Uterus (tissue), 4 donors: ENCODE results near the gene TTC7B. TPM values are rescaled to one million over a fixed set of nuclear protein-coding genes. Genes with fewer than 3 reads are reported as not detected.

Experiments
- DNase-seq, 2 donors: peaks; one replicate each; pipeline ENCODE4 v3.0.0-alpha.2; 2019 to 2020
- H3K27ac ChIP-seq, 2 donors: fragments of 200-600 bp; sonication (generic); 1 replicate in 1 of 2; 2 replicates in 1 of 2; pipeline ENCODE4 v1.5.1; 2016 to 2018
- H3K27me3 ChIP-seq, 2 donors: fragments of 200-600 bp; sonication (generic); one replicate each; pipeline ENCODE4 v1.5.1; 2018 to 2019; ENCODE audit warnings: control low read depth in 1 of 2
- H3K36me3 ChIP-seq, 2 donors: fragments of 200-600 bp; sonication (generic); one replicate each; pipeline ENCODE4 v1.5.1; 2019; ENCODE audit warnings: control low read depth in 1 of 2
- H3K4me1 ChIP-seq, 2 donors: fragments of 200-600 bp; sonication (generic); one replicate each; pipeline ENCODE4 v1.5.1; 2018 to 2019; ENCODE audit warnings: control low read depth in 1 of 2
- H3K4me3 ChIP-seq, 2 donors: fragments of 200-600 bp; sonication (generic); 1 replicate in 1 of 2; 2 replicates in 1 of 2; pipeline ENCODE4 v1.5.1; 2018 to 2019; ENCODE audit warnings: mild to moderate bottlenecking in 1 of 2
- H3K9me3 ChIP-seq, 2 donors: fragments of 200-600 bp; sonication (generic); one replicate each; pipeline ENCODE4 v1.5.1; 2019; ENCODE audit warnings: control low read depth in 1 of 2
- POLR2A ChIP-seq, 2 donors: fragments of 450-650 bp; IDR thresholded peaks; one replicate each; pipeline ENCODE4 v1.6.1; 2016; ENCODE audit warnings: antibody characterized with exemption in 2 of 2, mild to moderate bottlenecking in 1 of 2, moderate library complexity in 1 of 2
- intact Hi-C: fragments of 100-400 bp; cut with DNase I; formaldehyde crosslinking; loops from one replicate; pipeline ENCODE4 v1.15.1; 2023; ENCODE audit warnings: low total_unique reads
- total RNA-seq, 4 donors: library from RNA; depleted of rRNA in 3 of 4; stranded (reverse); fragments of >200 nt in 3 of 4; gene quantifications; one replicate each; pipeline versions ENCODE4 v1.1.0 to v1.2.4, GENCODE V29; 2014 to 2023
- TF ChIP-seq, protein P1 (sequence below), 4 experiments: fragments of 200-600 bp in 2 of 4; fragments of 450-650 bp in 2 of 4; sonication (generic) in 2 of 4; IDR thresholded peaks; one replicate each; pipeline ENCODE4 v1.5.1; 2016 to 2019; ENCODE audit warnings: antibody characterized with exemption in 4 of 4, mild to moderate bottlenecking in 2 of 4, moderate library complexity in 1 of 4
- donor health status: DM: yes; HTN: yes; CAD: no.

The TTC7B gene
- total RNA-seq, 4 donors from 2014 or later: 15.3 to 73.9 (median 28.0) TPM

DNA sequence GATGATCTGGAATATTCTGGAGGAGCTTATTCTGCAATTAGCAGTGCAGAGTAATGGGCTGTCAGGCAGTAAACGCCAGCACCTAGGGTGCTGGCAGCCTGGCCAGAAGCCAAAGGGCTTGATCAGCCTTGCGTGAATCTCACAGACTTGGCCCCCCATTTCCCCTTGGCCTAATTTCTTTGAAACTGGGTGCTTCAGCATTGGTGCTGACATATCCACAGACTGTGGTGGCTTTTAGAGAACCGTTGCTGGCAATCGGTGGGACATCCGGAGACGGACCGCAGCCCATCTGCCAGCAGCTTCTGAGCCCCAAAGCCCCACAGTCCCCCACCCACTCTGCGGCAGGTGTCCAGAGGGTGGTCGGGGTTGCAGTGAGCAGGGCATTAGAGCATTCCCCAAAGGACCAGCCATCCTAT, 262.3 kb downstream of the TTC7B start:
- intact Hi-C loops: no loop called here
- TF ChIP-seq, protein P1, sequence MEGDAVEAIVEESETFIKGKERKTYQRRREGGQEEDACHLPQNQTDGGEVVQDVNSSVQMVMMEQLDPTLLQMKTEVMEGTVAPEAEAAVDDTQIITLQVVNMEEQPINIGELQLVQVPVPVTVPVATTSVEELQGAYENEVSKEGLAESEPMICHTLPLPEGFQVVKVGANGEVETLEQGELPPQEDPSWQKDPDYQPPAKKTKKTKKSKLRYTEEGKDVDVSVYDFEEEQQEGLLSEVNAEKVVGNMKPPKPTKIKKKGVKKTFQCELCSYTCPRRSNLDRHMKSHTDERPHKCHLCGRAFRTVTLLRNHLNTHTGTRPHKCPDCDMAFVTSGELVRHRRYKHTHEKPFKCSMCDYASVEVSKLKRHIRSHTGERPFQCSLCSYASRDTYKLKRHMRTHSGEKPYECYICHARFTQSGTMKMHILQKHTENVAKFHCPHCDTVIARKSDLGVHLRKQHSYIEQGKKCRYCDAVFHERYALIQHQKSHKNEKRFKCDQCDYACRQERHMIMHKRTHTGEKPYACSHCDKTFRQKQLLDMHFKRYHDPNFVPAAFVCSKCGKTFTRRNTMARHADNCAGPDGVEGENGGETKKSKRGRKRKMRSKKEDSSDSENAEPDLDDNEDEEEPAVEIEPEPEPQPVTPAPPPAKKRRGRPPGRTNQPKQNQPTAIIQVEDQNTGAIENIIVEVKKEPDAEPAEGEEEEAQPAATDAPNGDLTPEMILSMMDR (IDR thresholded peaks at IDR 0.05): no peak
- no peak for TF ChIP-seq POLR2A (IDR thresholded peaks at IDR 0.05)
- H3K27ac ChIP-seq: no peak overlapping the region
- H3K4me1 ChIP-seq: peaks cover 0 to 6% of the 10 kb centered on the region in 2 donors
- no peak overlapping the region for H3K4me3 ChIP-seq
- no peak for DNase-seq
- H3K9me3 ChIP-seq: no peaks in the 10 kb centered on the region
- H3K27me3 ChIP-seq: no peaks in the 10 kb centered on the region
- no peaks in the 10 kb centered on the region for H3K36me3 ChIP-seq

DNA sequence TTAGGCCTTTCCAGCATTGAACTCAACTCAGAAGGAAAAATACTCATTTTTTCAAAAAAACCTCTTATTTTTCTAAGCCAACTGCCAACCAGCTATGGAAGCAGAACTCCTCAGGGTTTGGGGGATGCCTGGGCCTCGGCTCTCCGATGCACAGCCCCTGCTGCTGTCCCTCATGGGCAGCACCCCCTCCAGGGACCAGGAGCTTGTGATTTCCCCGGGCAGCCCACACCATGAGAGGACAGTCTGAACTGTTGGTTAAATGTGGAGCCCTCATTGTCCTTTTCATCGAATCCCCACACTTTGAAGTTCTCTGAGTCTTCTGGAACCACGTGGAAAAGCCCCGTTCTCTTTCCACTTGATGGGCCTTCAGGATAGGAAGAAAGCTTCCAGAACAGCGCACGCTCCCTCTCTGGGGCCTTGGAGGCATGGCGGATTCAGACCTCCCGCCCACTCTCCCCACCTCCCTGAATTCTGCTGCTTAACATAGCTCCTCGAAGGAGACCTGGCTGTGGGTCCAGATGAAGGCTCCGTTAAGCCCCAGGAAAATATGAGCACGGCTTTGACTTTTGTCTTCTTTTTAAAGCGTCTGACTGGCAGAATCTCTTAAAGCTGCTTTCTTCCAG, 262.8 kb downstream of the TTC7B start:
- peaks cover 0 to 6% of the 10 kb centered on the region in 2 donors for H3K4me1 ChIP-seq
- no peak for DNase-seq
- intact Hi-C loops: no loop called here
- H3K4me3 ChIP-seq: no peak overlapping the region
- no peaks in the 10 kb centered on the region for H3K27me3 ChIP-seq
- no peaks in the 10 kb centered on the region for H3K9me3 ChIP-seq
- no peak overlapping the region for H3K27ac ChIP-seq
- no peaks in the 10 kb centered on the region for H3K36me3 ChIP-seq
- TF ChIP-seq POLR2A (IDR thresholded peaks at IDR 0.05): no peak

DNA sequence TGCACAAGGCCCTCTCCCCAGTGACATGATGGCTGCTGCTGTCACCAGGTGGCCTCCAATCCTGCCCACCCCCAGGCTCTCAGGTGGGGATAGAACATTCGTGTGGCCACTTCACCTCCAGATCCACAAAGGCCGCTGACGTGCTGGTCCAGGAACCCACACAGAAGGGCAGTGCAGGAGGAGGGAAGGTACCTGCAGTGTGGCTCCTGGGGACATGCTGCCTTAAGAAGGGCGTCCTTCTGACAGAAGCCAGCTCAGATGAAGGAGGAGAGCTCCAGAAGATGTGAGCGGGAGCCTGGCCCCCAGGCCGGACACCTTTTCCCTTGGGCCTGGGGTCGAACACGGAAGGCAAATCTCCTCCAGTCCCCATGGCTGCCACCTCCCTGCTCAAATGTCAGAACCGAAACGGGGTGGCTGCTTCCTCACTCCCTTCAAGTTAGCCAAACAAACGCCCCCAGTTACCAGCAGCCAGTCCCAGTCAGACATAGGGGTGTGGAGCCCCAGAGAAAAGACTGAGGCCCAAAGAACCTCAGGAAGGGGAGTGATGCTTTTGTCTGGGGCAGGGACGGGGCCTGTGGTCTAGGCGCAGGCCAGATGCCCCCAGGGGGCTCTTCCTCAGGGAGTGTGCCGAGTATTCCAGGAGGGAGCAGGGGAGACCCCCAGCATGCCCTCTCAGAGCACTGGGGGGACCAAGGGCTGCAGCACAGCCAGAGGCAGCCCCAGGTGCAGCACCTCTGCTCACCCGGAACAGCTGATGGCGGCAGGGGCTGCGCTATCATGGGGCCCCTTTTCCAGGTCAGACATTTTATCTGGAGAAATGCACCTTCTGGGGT, 263.5 kb downstream of the TTC7B start:
- no peak for TF ChIP-seq POLR2A (IDR thresholded peaks at IDR 0.05)
- TF ChIP-seq, protein P1 (IDR thresholded peaks at IDR 0.05): no peak
- intact Hi-C loops: no loop called here

DNA sequence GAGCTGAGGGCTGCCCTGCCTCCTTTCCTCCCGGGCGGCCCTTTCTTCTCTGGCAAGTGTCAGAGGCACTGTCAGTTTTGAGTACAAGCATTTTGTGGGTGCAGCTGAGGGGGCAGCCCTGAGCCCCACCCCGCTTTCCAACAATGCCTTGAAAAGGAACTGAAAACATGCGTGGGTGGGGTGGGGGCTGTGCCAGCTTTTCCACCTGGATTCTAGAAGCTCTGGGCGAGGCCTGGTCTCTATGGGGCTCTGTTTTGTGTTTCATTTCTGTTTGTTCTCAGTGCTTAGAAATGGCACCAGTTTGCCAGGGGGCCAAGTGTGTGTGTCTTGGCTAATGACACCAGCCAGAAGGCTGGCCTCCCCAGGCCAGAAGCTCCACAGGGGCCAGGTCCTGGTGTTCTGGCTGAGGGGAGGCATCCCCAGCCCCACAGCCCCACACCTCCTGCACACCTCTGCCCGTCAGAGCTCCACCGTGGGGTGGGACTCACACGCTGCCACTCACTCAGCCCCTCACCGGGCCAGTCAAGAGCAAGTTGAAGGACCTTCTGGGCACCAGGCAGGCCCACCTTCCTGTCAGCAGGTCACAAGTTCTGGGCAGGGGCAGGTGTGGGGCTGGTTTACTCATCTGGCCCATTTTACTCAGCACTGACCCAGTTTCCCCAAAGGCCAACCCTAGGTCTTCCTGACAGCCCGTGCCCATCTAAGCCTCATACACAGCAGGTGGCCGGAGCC, 264.3 kb downstream of the TTC7B start:
- Histone ChIP-seq H3K27ac (no peak overlapping the region), H3K36me3 (no peaks in the 10 kb centered on the region), H3K4me1 (peaks cover 0 to 6% of the 10 kb centered on the region in 2 donors), H3K4me3 (no peak overlapping the region), H3K9me3 (no peaks in the 10 kb centered on the region), H3K27me3 (no peaks in the 10 kb centered on the region)
- TF ChIP-seq, protein P1 (IDR thresholded peaks at IDR 0.05): no peak
- no peak for TF ChIP-seq POLR2A (IDR thresholded peaks at IDR 0.05)
- no peak for DNase-seq
- intact Hi-C loops: no loop called here

More for the DNA sequence above, 263.5 kb downstream of the TTC7B start:
- no peak for DNase-seq
- no peaks in the 10 kb centered on the region for H3K9me3 ChIP-seq
- H3K27ac ChIP-seq: no peak overlapping the region
- no peaks in the 10 kb centered on the region for H3K27me3 ChIP-seq
- H3K4me3 ChIP-seq: no peak overlapping the region
- H3K36me3 ChIP-seq: no peaks in the 10 kb centered on the region
- peaks cover 0 to 6% of the 10 kb centered on the region in 2 donors for H3K4me1 ChIP-seq

DNA sequence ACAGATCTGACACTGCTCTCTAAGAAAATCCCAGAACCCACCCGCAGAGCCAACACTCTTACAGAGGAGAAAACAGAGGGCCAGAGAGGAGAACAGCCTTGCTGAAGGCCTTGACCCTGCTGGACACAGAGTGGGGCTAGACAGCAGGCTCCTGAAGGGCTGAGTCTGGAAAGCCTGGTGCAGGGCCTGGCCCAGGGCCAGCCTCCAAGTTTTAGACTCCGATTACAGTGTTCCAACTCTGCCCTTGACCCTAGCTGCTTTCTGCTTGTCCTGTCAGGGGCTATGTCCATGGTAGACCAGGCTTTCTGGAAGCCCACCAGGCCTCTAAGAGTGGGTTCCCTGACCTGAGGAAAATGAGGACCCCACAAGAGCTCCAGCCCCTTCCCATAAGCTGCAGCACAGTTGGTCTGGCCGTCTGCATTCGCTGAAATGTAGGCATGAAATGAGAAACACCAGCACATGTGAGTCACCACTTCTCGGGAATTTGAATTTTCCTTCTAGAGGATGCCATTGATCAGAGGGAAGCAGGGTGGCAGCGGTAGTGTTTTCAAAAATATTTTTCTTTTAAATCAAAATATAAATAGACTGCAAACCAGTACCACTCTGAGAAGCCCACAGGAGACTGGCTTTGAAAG, 265.0 kb downstream of the TTC7B start:
- no peaks in the 10 kb centered on the region for H3K9me3 ChIP-seq
- H3K4me1 ChIP-seq: peaks cover 0 to 6% of the 10 kb centered on the region in 2 donors
- H3K36me3 ChIP-seq: no peaks in the 10 kb centered on the region
- no peak for DNase-seq
- intact Hi-C loops: no loop called here
- H3K27me3 ChIP-seq: no peaks in the 10 kb centered on the region
- TF ChIP-seq, protein P1 (IDR thresholded peaks at IDR 0.05): no peak
- no peak for TF ChIP-seq POLR2A (IDR thresholded peaks at IDR 0.05)
- no peak overlapping the region for H3K4me3 ChIP-seq
- H3K27ac ChIP-seq: no peak overlapping the region
